Breast epithelium (tissue), 4 donors: Measurements from ENCODE around the gene CKB. TPM values are rescaled to one million over a fixed set of nuclear protein-coding genes. Genes with fewer than 3 reads are reported as not detected.
A peak's percentile ranks its signal among the peaks of the same experiment; 100 is the strongest.

Experiments
- DNase-seq, 2 donors: peaks; one replicate each; pipeline ENCODE4 v3.0.0-alpha.2; 2019; ENCODE audit warnings: low spot score in 2 of 2
- H3K27ac ChIP-seq, 2 donors: fragments of 200-600 bp; sonication (generic) in 1 of 2; one replicate each; pipeline ENCODE4 v1.5.1; 2016 to 2019; ENCODE audit warnings: mild to moderate bottlenecking in 1 of 2
- H3K27me3 ChIP-seq, 2 donors: fragments of 200-600 bp; sonication (generic) in 1 of 2; one replicate each; pipeline versions ENCODE4 v1.5.1 to v1.6.0; 2017 to 2019; ENCODE audit warnings: control low read depth in 1 of 2, mild to moderate bottlenecking in 1 of 2
- H3K36me3 ChIP-seq: fragments of 200-600 bp; one replicate; pipeline ENCODE4 v1.5.1; 2019
- H3K4me1 ChIP-seq, 2 donors: fragments of 200-600 bp; sonication (generic); one replicate each; pipeline ENCODE4 v1.5.1; 2016 to 2019; ENCODE audit warnings: control low read depth in 1 of 2
- H3K4me3 ChIP-seq, 3 donors: fragments of 200-600 bp; sonication (generic); 1 replicate in 2 of 3; 2 replicates in 1 of 3; pipeline ENCODE4 v1.5.1; 2016 to 2019; ENCODE audit warnings: mild to moderate bottlenecking in 3 of 3, moderate library complexity in 2 of 3
- H3K9me3 ChIP-seq, 2 donors: fragments of 200-600 bp; sonication (generic) in 1 of 2; one replicate each; pipeline ENCODE4 v1.5.1; 2016 to 2019; ENCODE audit warnings: control low read depth in 1 of 2
- POLR2A ChIP-seq: fragments of 450-650 bp; IDR thresholded peaks from one replicate; pipeline ENCODE4 v1.6.1; 2016; ENCODE audit warnings: antibody characterized with exemption, mild to moderate bottlenecking, moderate library complexity
- POLR2AphosphoS5 ChIP-seq, 3 donors: sonication (generic); formaldehyde crosslinking; IDR thresholded peaks; one replicate each; pipeline ENCODE4 v1.6.1; 2017; ENCODE audit warnings: antibody characterized with exemption in 3 of 3
- intact Hi-C: fragments of 100-400 bp; cut with DNase I; formaldehyde crosslinking; loops from one replicate; pipeline ENCODE4 v1.15.1; 2023; ENCODE audit warnings: low total_unique reads
- total RNA-seq, 3 donors: library from RNA; depleted of rRNA; stranded (reverse); fragments of >200 nt; gene quantifications; one replicate each; pipeline ENCODE4 v1.1.0, GENCODE V29; 2016
- TF ChIP-seq, protein P1 (sequence below), 3 donors: fragments of 450-650 bp; IDR thresholded peaks; one replicate each; pipeline ENCODE4 v1.5.1; 2016 to 2017; ENCODE audit warnings: antibody characterized with exemption in 3 of 3, mild to moderate bottlenecking in 3 of 3, moderate library complexity in 3 of 3

The CKB gene
- total RNA-seq, 3 donors from 2014 or later, result 61.6 to 305 (median 83.2) TPM

DNA sequence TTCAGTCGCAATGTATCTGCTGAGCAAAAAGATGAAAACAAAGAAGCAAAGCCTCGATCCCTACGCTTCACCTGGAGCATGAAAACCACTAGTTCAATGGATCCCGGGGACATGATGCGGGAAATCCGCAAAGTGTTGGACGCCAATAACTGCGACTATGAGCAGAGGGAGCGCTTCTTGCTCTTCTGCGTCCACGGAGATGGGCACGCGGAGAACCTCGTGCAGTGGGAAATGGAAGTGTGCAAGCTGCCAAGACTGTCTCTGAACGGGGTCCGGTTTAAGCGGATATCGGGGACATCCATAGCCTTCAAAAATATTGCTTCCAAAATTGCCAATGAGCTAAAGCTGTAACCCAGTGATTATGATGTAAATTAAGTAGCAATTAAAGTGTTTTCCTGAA is 19.8 kb downstream of the CKB start:
- Histone ChIP-seq H3K4me1 (no peaks in the 10 kb centered on the region), H3K36me3 (no peaks in the 10 kb centered on the region), H3K27ac (no peak overlapping the region), H3K4me3 (no peak overlapping the region), H3K27me3 (no peaks in the 10 kb centered on the region), H3K9me3 (no peaks in the 10 kb centered on the region)
- intact Hi-C loops, result loop anchor here (5.0 kb wide), 1 partner anchor 654 kb away; no protein-coding TSS in a partner anchor
- TF ChIP-seq, protein P1, sequence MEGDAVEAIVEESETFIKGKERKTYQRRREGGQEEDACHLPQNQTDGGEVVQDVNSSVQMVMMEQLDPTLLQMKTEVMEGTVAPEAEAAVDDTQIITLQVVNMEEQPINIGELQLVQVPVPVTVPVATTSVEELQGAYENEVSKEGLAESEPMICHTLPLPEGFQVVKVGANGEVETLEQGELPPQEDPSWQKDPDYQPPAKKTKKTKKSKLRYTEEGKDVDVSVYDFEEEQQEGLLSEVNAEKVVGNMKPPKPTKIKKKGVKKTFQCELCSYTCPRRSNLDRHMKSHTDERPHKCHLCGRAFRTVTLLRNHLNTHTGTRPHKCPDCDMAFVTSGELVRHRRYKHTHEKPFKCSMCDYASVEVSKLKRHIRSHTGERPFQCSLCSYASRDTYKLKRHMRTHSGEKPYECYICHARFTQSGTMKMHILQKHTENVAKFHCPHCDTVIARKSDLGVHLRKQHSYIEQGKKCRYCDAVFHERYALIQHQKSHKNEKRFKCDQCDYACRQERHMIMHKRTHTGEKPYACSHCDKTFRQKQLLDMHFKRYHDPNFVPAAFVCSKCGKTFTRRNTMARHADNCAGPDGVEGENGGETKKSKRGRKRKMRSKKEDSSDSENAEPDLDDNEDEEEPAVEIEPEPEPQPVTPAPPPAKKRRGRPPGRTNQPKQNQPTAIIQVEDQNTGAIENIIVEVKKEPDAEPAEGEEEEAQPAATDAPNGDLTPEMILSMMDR (IDR thresholded peaks at IDR 0.05), result no peak
- TF ChIP-seq POLR2AphosphoS5 (IDR thresholded peaks at IDR 0.05), result no peak
- no peak for DNase-seq

DNA sequence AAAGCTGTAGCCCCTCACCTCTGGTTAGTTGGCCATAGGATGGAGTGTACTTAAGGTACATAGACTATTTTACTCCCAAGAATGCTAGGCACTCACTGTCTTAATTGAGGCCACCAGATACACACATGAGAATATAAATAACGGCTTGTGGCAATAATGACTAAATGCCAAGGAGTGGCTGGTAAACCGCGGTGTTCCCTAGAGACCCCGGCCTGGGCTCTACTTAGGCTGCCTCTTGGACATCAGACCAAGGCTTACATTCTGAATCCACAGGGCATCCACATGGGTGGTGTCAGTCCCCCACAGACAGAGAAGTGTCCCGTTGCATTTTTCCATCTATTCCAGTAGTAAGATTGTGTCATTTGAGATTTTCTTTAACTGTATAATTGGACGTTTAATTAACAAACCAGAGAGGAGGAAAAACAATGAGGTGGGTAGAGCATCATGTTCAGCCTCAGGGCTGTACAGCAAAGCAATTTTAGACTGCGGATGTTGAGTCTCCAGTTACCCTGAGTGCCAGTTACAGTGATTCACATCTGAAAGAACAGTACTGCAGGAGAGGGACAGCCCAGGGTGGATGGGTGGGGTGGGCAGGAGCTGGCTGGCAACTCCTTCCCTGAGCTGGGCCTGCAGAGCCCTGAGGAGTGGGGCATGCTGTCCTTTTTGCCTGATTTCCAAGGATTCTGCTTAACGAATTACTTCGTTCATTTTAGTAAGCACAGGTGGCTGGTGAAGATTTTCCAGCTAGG is 20.5 kb downstream of the CKB start:
- Histone ChIP-seq H3K9me3 (no peaks in the 10 kb centered on the region), H3K4me3 (no peak overlapping the region), H3K36me3 (no peaks in the 10 kb centered on the region), H3K27me3 (no peaks in the 10 kb centered on the region), H3K4me1 (no peaks in the 10 kb centered on the region), H3K27ac (no peak overlapping the region)
- intact Hi-C loops, result loop anchor here (5.0 kb wide), 1 partner anchor 655 kb away; no protein-coding TSS in a partner anchor
- no peak for DNase-seq
- TF ChIP-seq POLR2AphosphoS5 (IDR thresholded peaks at IDR 0.05) (no peak), POLR2A (no peak)
- TF ChIP-seq, protein P1 (IDR thresholded peaks at IDR 0.05), result no peak

DNA sequence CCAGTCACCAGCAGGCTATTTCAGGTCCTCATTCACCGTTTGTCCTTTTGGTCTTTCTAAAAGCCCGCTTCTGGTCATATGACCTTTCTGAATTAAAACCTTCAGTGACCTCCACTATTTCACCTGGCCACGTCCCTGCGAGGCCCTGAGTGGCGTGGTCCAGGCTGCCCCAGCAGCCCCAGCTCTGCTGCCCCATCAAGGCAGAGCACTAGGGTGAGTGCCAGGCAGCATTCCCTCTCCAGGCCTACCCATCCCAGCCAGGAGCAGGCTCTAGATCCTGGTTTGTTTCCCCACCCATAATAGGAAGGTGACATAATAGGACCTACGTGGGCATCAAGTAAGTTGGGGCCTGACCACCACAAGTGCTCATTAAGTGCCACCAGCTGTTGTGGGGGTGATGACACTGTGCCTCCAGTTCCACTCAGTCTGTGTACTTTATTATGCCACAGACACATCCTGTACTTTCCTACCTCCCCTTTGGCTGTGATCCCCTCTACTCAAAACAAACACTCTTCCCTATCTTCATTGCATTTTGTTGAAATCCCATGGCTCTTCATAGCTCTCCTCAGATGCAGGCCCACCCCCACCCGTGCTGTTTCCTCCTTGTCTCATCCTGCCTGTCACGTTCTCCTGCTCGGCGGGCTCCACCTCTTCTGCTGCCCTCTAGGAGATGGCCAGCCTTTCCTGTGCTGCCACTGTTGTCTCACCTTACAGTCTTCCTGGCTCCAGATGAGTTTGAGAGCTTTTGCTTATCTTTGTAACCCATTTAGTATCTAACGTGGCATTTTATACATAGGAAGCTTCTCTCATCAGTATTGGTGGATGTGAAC is 21.4 kb downstream of the CKB start:
- intact Hi-C loops, result loop anchor here (5.0 kb wide), 1 partner anchor 656 kb away; no protein-coding TSS in a partner anchor
- no peaks in the 10 kb centered on the region for H3K4me1 ChIP-seq
- no peak overlapping the region for H3K4me3 ChIP-seq
- H3K27ac ChIP-seq, result no peak overlapping the region
- no peak for DNase-seq
- TF ChIP-seq POLR2A (no peak), POLR2AphosphoS5 (IDR thresholded peaks at IDR 0.05) (no peak)
- TF ChIP-seq, protein P1 (IDR thresholded peaks at IDR 0.05), result no peak
- H3K36me3 ChIP-seq, result no peaks in the 10 kb centered on the region
- H3K27me3 ChIP-seq, result no peaks in the 10 kb centered on the region
- H3K9me3 ChIP-seq, result no peaks in the 10 kb centered on the region

DNA sequence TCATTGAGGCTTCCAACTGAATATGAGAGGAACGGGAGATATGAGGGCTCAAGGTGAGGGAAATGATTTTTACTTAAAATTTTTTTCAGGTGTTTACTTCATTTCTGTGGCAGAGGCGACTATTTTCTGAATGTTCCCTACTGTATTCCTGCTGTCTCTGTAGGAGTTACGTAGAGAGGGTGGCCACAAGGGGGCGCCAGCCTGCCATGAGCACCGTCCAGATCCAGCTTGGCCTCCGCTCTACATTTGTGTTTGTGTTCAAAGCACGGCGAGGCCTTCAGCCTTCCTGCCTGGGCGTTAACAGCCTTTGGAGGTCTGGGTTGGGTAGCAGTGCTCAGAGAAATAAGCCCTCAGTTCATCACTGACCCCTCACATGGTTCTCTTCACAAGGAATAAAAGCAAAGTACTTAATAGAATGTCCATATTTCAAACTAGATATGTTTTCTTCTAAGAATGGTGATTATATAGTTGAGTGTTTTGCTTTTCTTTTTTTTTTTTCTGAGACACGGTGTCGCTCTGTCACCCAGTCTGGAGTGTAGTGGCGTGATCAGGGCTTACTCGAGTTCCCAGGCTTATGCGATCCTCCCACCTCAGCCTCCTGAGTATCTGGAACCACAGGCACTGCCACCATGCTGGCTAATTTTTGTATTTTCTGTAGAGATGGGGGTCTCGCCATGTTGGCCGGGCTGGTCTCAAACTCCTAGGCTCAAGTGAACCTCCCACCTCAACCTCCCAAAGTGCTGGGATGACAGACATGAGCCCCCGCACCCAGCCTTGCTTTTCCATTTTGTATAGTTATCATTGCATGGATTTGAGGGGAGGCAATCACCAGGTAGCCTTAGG is 22.3 kb downstream of the CKB start:
- Histone ChIP-seq H3K4me1 (no peaks in the 10 kb centered on the region), H3K27me3 (no peaks in the 10 kb centered on the region), H3K4me3 (no peak overlapping the region), H3K9me3 (no peaks in the 10 kb centered on the region), H3K27ac (peak overlapping the region; percentile 25 to 33), H3K36me3 (no peaks in the 10 kb centered on the region)
- DNase-seq, result peak; percentile 86 to 89
- intact Hi-C loops, result loop anchor here (5.0 kb wide), 1 partner anchor 657 kb away; no protein-coding TSS in a partner anchor
- TF ChIP-seq, protein P1 (IDR thresholded peaks at IDR 0.05), result peak; percentile 84 to 88 (median 86)
- TF ChIP-seq POLR2A, result no peak
- peak; percentile 25 to 43 (median 30) for TF ChIP-seq POLR2AphosphoS5 (IDR thresholded peaks at IDR 0.05)
